SH-SY5Y (cell line): ENCODE data around the gene PPP1R15B.

Source experiments
- GATA2 ChIP-seq: IDR thresholded peaks from 2 replicates; pipeline ENCODE4 v1.6.1; 2011; ENCODE audit warnings: mild to moderate bottlenecking, low read depth, low read length
- GATA3 ChIP-seq: IDR thresholded peaks from 2 replicates; pipeline ENCODE4 v1.6.1; 2011; ENCODE audit warnings: low read depth, mild to moderate bottlenecking, low read length, moderate library complexity

DNA sequence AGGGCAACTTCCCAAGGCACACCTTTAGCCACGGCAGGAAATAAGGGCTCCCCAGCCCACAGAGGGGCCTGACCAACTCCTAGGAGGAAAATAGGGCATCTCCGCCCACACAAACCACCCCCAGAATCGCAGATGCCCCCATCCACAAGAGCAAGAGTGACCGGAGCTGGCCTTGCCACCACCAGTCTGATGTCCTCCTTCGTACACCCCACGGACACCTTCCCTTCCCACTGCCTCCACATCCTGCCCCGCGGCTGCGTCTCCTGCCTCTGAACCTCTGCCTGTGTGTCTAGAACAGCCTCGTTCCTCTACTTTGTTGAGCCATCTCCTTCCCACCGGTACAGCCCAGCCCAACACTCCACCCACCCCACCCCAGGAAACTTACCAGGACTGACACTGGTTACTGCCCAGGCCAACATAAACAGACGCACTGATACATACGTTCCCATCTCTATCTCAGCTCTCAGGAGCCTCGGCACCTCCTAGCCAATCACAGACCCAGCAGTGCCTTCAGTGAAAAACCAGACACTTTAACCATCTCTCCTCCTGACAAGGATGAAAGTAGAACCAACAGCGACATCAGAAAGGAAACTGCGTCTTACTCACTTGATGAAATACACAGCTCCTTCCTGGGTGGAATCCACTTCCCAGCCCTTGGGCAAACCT is 44.3 kb downstream of the PPP1R15B start:
- TF ChIP-seq GATA2 (no peak), GATA3 (no peak)
